Large intestine (tissue), 1 donor: ENCODE data around the gene MYOCOS. TPM values are rescaled to one million over a fixed set of nuclear protein-coding genes. Genes with fewer than 3 reads are reported as not detected.

ENCODE experiments used
- polyA plus RNA-seq: library from polyadenylated mRNA; unstranded; fragments of 120-200 nt; gene quantifications from one replicate; pipeline ENCODE4 v1.2.1, GENCODE V29; 2013

MYOCOS gene
- polyA plus RNA-seq, 1 donor: not detected

Other genes starting within 250 kb of the MYOCOS start
- 107 TPM for gene PRRC2C, start 136.7 kb upstream of the MYOCOS start, polyA plus RNA-seq
- 0.60 TPM for gene MYOC, start 30.4 kb downstream of the MYOCOS start, polyA plus RNA-seq
- 9.9 TPM for gene VAMP4, start 119.8 kb downstream of the MYOCOS start, polyA plus RNA-seq
- gene METTL13, start 159.4 kb downstream of the MYOCOS start, polyA plus RNA-seq: 28.2 TPM
- 2.2 TPM for gene DNM3, start 219.3 kb downstream of the MYOCOS start, polyA plus RNA-seq